ENCODE data around the gene UNC5B. TPM values are rescaled to one million over a fixed set of nuclear protein-coding genes. Genes with fewer than 3 reads are reported as not detected.

UNC5B gene
- polyA plus RNA-seq, 1 experiment = 27.4 TPM

GRCh38 chr10:71312220-71312619 is 99.8 kb downstream of the UNC5B start:
- H3K36me3 ChIP-seq (ENCODE audit: control insufficient read depth, insufficient read depth, low read length) = no peaks in the 10 kb centered on the region
- H3K4me3 ChIP-seq (ENCODE audit: low read depth, low read length) = no peak overlapping the region
- DNase-seq (ENCODE audit: low read depth) = no peak
- POLR2A ChIA-PET = no interaction called here
- no peak for TF ChIP-seq CTCF (IDR thresholded peaks at IDR 0.05; ENCODE audit: insufficient read depth, low read depth, low read length)
- CTCF ChIA-PET = interaction anchor here (1.0 to 1.5 kb wide), 2 partner anchors 72 to 103 kb away, joined by 3 read pairs; no protein-coding TSS in a partner anchor
- H3K27me3 ChIP-seq (ENCODE audit: control insufficient read depth, insufficient read depth, low read length) = no peaks in the 10 kb centered on the region

GRCh38 chr10:71312811-71313789 is 100.7 kb downstream of the UNC5B start:
- no peak for TF ChIP-seq CTCF (IDR thresholded peaks at IDR 0.05; ENCODE audit: insufficient read depth, low read depth, low read length)
- ChIA-PET POLR2A (no interaction called here), CTCF (interaction anchor here (0.6 to 8.4 kb wide), 26 partner anchors 9 to 583 kb away, joined by 3 to 106 read pairs (median 4); no protein-coding TSS in a partner anchor)
- no peaks in the 10 kb centered on the region for H3K36me3 ChIP-seq (ENCODE audit: control insufficient read depth, insufficient read depth, low read length)
- no peaks in the 10 kb centered on the region for H3K27me3 ChIP-seq (ENCODE audit: control insufficient read depth, insufficient read depth, low read length)
- peak; percentile 37 for DNase-seq (ENCODE audit: low read depth)
- H3K4me3 ChIP-seq (ENCODE audit: low read depth, low read length) = no peak overlapping the region

GRCh38 chr10:71314028-71314693 is 101.8 kb downstream of the UNC5B start:
- no peak for DNase-seq (ENCODE audit: low read depth)
- POLR2A ChIA-PET = no interaction called here
- Histone ChIP-seq H3K4me3 (ENCODE audit: low read depth, low read length) (no peak overlapping the region), H3K27me3 (ENCODE audit: control insufficient read depth, insufficient read depth, low read length) (no peaks in the 10 kb centered on the region), H3K36me3 (ENCODE audit: control insufficient read depth, insufficient read depth, low read length) (no peaks in the 10 kb centered on the region)
- TF ChIP-seq CTCF (IDR thresholded peaks at IDR 0.05; ENCODE audit: insufficient read depth, low read depth, low read length) = peak; percentile 86
- CTCF ChIA-PET = interaction anchor here (0.6 to 8.4 kb wide), 34 partner anchors 10 to 582 kb away, joined by 3 to 106 read pairs (median 4); no protein-coding TSS in a partner anchor

- POLR2A ChIA-PET = no interaction called here
- H3K27me3 ChIP-seq (ENCODE audit: control insufficient read depth, insufficient read depth, low read length) = no peaks in the 10 kb centered on the region
- CTCF ChIA-PET = interaction anchor here (0.7 to 8.4 kb wide), 22 partner anchors 11 to 582 kb away, joined by 3 to 106 read pairs (median 4); no protein-coding TSS in a partner anchor
- no peak for DNase-seq (ENCODE audit: low read depth)
- no peak for TF ChIP-seq CTCF (IDR thresholded peaks at IDR 0.05; ENCODE audit: insufficient read depth, low read depth, low read length)
- H3K4me3 ChIP-seq (ENCODE audit: low read depth, low read length) = no peak overlapping the region
- no peaks in the 10 kb centered on the region for H3K36me3 ChIP-seq (ENCODE audit: control insufficient read depth, insufficient read depth, low read length)
These were observed 102.4 kb downstream of the UNC5B start for GRCh38 chr10:71314694-71315225.
